Activated CD4-positive, alpha-beta T cell treated with anti-CD3 and anti-CD28 coated beads for 4 hours (primary cell): ENCODE results near the gene PYGL.
"Not testable (repeated sequence)": the region's sequence is repeated elsewhere in the genome, so short reads cannot be mapped to it uniquely, and the experiment has no call there.

ENCODE experiments used
- DNase-seq, 2 donors: peaks; one replicate each; pipeline ENCODE4 v3.0.0-alpha.2; 2020

The PYGL gene

DNA sequence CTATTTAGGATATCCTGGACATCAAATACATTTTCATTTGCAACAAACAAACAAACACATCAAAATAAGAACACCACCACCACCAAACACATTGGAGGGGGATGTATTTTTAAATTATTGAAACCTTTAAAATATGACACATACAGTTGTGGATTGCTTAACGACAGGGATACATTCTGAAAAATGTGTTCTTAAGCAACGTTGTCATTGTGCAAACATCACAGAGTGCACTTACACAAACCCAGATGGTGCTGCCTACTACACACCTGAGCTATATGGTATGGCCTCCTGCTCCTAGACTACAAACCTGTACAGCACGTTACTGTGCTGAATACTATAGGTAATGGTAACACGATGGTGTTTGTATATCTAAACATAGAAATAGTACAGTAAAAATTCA lies 19.4 kb downstream of the PYGL start:
- no peak for DNase-seq

DNA sequence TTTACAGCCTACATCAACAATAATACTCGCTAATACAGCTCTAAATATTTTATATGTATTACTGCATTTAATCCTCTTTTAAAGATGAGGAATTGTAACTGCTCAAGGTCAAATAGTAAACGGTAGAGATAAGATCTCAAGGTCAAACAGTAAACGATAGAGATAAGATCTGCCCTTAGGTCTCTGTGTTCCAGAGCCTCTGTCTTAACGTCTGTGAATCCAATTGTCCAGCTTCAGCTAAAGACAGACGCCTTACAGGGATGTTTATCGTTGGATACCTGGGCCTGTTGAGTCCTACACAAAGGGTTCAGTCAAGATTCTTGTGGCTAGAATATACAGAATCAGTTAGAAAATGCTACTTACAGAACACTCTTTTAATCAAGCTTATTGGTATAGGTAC lies 20.0 kb downstream of the PYGL start:
- DNase-seq: no peak

DNA sequence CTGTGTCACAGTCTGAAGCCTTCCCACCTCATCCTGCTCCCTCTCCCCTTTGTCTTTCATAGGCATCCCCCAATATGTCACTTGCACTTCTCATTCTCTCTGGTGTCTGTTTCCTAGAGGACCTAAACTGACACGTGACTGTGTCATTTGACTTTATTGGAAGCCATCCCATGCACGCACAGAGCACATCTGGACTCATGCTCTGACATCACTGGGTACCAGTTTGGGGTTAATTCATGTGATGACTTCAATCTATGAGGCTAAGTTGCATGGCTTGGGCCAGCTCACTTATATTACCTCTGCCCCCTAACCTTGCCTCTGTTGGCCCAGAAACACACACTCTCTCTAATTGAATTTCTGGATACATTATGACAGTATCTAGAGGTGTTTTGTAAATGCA lies 21.5 kb downstream of the PYGL start:
- no peak for DNase-seq

DNA sequence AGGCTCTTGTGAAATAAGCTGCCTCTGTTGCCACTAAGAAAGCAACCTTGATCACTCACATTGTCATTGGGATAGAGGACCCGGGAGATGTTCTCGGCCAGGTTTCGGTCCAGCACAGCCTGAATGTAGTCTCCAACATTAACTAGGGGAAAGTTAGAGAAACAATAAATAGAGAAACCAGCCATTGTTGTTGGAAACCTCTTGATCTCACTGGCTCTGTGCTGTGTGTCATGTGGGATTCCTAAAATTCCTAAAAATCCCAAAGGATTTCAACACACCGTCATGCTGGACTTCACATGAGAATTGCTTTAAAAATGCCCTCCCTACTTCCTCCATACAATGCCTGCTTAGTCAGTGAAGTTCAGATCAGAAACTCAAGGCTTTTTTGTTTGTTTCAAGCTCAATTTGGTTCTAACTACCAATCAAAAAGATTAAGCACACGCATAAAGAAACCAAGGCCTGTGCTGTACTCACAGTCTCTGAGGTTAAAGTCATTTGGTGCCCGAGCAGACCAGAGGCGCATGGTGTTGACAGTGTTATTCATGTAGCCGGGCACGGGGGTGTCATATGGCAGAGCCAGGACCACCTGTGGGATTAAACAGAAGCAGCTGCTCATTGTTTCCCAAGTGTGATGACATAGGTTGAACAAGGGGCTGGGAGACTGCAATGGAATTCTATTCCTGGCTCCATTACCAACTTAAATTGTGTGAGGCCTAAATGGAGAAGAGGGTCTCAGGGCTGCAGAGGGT lies 23.6 kb downstream of the PYGL start:
- no peak for DNase-seq

- DNase-seq: not testable (repeated sequence)
Observed at GRCh38 chr14:50919524-50919923, 24.8 kb downstream of the PYGL start.

- no peak for DNase-seq
Observed at GRCh38 chr14:50917449-50917848, 26.8 kb downstream of the PYGL start.

- DNase-seq: no peak
Observed at GRCh38 chr14:50910495-50911420, 33.5 kb downstream of the PYGL start.

GRCh38 chr14:50906326-50907065 lies 37.8 kb downstream of the PYGL start:
- DNase-seq: no peak

DNA sequence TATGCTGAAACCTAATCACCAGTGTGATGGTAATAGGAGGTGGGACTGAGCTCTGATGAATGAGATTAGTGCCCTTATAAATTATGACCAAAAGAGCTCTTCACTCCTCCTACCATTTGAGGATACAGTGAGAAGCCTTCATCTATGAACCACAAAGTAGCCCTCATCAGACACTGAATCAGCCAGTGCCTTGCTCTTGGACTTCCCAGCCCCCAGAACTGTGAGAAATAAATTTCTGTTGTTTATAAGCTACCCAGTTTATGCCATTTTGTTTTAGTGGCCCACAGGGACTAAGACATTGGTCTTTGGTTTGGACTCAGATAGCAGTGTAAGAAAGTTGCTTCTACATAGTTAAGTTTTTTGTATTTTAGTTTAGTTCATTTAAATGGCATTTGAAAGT lies 39.6 kb downstream of the PYGL start:
- no peak for DNase-seq

DNA sequence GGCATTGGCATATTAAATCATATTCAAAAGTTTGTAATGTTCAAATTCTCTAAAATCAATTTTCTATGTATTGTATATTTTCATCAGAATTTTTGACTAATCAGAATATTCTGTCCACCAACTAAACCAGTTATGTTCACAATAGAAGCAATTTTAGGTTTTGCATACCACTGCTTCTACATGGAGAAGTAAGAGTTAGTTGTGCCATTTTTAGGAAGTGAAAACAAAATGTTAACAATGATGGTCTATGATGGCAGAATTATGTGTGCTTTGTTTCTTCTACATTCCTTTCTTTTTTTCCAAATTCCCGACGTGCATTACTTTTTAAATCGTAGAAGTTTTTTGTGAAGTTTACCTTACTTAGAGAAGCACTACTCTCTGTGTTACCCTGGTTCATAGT lies 42.9 kb downstream of the PYGL start:
- DNase-seq: no peak

DNA sequence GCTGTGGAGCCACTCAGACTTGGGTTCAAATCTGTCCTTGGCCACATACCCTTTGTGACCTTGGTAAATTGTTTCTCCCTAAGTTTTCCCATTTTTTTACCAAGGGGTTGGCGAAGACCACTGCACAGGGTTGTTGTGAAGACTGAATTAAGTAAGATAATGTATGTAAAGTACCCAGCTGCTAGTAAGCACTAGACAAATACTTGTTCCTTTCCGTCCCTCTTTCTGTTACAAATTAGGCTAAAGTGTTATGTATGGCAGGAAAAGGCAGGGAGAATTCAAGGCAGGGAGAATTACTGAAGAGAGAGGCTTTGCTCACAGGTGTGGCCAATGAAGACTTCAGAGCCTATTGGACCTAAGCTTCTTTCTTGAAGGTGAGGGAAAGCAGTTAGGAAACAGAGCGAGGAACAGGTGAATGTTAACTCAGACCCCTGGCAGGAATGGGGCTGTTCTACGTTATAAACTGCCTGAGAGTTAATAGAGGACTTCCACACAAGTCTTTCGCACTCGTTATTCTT lies 46.6 kb downstream of the PYGL start:
- no peak for DNase-seq

DNA sequence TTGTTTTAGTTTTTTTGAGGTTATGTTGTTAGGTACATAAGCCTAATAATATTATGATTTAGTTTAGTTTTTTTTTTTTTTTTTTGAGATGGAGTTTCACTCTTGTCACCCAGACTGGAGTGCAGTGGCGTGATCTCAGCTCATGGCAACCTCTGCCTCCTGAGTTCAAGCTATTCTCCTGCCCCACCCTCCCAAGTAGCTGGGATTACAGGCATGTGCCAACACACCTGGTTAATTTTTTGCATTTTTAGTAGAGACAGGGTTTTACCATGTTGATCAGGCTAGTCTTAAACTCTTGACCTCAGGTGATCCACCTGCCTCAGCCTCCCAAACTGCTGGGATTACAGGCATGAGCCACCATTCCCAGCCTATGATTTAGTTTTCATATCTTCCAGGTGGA lies 47.3 kb downstream of the PYGL start:
- not testable (repeated sequence) for DNase-seq

DNA sequence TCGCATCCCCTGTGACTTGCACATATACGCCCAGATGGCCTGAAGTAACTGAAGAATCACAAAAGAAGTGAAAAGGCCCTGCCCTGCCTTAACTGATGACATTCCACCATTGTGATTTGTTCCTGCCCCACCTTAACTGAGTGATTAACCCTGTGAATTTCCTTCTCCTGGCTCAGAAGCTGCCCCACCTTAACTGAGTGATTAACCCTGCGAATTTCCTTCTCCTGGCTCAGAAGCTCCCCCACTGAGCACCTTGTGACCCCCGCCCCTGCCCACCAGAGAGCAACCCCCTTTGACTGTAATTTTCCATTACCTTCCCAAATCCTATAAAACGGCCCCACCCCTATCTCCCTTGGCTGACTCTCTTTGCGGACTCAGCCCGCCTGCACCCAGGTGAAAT lies 47.9 kb downstream of the PYGL start:
- not testable (repeated sequence) for DNase-seq

DNA sequence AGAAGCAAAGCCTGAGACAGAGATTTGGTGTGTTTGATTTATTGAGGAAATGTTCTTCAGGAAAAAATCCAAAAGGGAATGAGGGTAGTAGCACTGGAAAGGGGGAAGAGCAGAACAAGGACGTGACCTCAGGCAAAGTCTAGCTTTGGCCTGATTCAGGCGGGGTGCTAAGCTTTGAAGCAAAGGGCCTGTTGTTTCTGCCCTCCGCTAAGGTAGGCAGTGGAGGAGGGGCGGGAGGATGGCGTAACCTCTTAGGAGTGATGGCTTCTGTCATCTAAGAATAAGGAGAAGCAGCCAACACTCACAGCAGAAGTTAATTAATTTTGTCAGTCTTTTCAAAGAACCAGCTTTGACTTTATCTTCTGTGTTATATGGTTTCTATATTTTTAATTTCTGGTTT lies 52.0 kb downstream of the PYGL start:
- DNase-seq: no peak

- no peak for DNase-seq
Observed at GRCh38 chr14:50887476-50887875, 56.8 kb downstream of the PYGL start.

DNA sequence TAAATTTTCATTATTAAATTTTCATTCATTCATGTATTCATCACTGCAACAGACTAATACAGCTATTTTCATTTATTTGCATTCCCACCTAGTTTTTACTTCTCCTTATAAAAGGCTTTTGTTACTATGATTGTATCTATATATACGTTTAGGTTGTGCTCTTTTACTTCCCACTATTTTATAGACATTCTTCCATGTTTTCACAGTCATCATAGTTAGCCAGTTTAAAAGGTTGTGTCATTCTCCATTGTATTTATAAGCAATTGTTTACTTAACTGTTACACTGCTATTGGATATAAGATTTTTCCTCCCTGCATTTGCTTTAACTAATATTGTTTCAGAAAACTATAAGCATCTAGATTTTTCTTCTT lies 60.5 kb downstream of the PYGL start:
- no peak for DNase-seq

GRCh38 chr14:50882932-50883826 lies 61.1 kb downstream of the PYGL start:
- no peak for DNase-seq

DNA sequence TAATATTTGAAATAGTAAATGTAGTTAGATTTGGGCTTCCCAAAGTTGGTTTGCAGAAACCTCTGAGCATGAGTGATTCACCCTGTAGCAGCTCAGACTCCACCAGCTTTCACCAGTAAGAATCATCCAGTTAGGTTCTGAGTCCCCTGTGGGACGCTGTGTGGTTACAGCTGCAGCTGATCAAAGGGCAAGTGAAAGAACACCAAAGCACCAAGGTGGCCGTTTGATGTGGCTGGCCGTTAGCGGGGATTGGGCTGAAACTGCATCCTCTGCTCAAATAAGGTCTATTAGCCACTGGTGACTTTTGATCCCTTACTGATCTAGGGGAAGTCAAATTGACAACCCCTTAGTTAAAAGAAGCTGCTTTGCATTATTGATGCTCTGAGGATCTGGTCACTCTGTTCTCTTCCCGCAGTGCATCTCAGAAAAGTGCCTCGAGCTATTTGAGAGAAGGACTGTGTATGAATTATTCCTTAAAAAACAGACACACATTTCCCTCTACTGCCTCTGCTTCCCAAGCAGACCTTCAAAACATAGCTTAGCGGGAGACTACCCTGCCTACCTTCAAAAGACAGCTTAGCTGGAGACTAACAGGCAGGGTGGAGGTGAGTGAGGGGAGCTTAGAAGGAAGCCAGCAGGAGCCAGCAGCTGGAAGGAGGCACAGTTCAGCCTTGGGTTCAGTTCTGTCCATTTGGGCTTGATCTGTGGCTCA lies 68.8 kb downstream of the PYGL start:
- DNase-seq: peak; percentile 34 to 41

GRCh38 chr14:50874757-50875156 lies 69.5 kb downstream of the PYGL start:
- DNase-seq: no peak

DNA sequence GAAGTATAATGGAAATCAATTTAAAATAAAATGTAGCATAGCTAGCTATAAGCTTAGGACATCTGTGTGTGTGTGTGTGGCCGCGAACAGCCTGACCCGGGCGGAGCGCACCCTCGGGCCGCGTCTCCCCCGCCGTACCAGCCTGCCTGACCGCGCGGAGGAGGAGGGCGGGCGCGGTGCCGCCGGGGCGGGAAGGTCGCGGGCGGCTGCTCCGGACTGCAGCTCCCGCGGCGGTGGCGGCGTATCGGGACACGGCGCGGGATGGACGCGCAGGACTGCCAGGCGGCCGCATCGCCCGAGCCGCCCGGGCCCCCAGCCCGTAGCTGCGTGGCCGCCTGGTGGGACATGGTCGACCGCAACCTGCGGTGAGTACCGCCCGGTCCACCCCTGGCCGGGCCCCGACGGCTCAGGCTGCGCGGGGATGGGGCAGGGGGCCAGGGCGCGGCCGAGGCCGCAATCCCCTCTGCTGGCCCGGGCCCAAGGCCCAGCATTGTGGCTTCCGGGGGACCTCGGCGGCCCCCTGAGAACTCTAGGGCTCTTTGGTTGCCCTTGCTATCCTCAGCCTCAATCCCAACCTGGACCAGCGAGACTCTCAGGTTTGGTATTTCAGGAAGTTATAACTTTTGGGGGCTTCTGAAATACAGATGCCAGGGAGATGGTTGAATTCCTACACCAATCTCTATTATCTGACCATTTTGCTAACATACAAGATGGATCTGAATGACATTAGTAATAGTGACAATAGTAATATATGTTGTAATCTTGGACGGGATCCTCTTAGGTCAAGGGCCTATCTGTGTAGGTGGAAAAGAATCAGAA lies 72.2 kb downstream of the PYGL start, which contains the start of gene ABHD12B:
TSS of gene ABHD12B (plus strand) at position 140 of the 819 bp plus-strand sequence. CDS start at position 262, 122 bp downstream.
- no peak for DNase-seq
